ENCODE data around the gene CALHM1. TPM values are rescaled to one million over a fixed set of nuclear protein-coding genes. Genes with fewer than 3 reads are reported as not detected.

CALHM1 gene
- polyA plus RNA-seq, 1 donor from 2014 or later, result 1.4 TPM

DNA sequence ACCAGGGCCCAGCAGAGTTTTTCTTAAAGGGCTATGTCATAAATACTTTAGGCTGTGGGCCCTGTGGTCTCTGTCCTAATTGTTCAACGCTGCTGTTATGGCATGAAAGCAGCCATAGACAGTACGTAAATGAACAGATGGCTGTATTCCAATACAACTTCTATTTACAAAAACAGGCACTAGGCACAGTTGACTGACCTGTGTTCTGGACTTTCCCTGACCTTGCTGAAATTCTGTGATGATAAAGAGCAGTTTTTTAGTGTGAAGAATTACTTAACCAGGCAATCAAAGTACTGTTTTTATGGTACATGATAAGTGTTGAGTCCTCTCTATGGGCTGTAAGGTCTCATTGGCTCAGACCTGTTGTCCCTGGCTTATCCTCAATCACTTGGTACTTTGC is 45.1 kb downstream of the CALHM1 start:
- H3K4me1 Mint-ChIP-seq, result peaks cover 0 to 4% (median 1%) of the 10 kb centered on the region in 3 donors
- H3K27ac Mint-ChIP-seq, result no peak overlapping the region
- no peaks in the 10 kb centered on the region for H3K27me3 Mint-ChIP-seq
- no peak overlapping the region for H3K4me3 Mint-ChIP-seq
- peaks cover 4% of the 10 kb centered on the region for H3K36me3 Mint-ChIP-seq
- no peaks in the 10 kb centered on the region for H3K9me3 Mint-ChIP-seq

Other genes starting within 250 kb of the CALHM1 start
- not detected for gene RPEL1, start 213.0 kb downstream of the CALHM1 start, polyA plus RNA-seq
- gene INA, start 181.8 kb downstream of the CALHM1 start, polyA plus RNA-seq, result not detected
- 9.1 TPM for gene PCGF6, start 107.8 kb downstream of the CALHM1 start, polyA plus RNA-seq
- gene TAF5, start 90.9 kb downstream of the CALHM1 start, polyA plus RNA-seq, result 2.3 TPM
- 353 TPM for gene ATP5MK, start 62.4 kb downstream of the CALHM1 start, polyA plus RNA-seq
- 13.5 TPM for gene PDCD11, start 62.3 kb downstream of the CALHM1 start, polyA plus RNA-seq
- 35.0 TPM for gene CALHM2, start 6.5 kb downstream of the CALHM1 start, polyA plus RNA-seq
- gene CALHM3, start 20.3 kb upstream of the CALHM1 start, polyA plus RNA-seq, result not detected
- gene NEURL1, start 34.8 kb upstream of the CALHM1 start, polyA plus RNA-seq, result 0.35 TPM